ENCODE results near the gene ROBO2. TPM values are rescaled to one million over a fixed set of nuclear protein-coding genes. Genes with fewer than 3 reads are reported as not detected.

ROBO2 gene
- total RNA-seq, 1 donor from 2014 or later: 0.11 TPM

- DNase-seq (no peak), ATAC-seq (ENCODE audit: poor library complexity) (no peak)
- intact Hi-C loops (cut with DNase I): no loop called here
Measured at GRCh38 chr3:77562089-77562488, 522.2 kb downstream of the ROBO2 start.

GRCh38 chr3:77563012-77563411, 523.1 kb downstream of the ROBO2 start:
- ATAC-seq (ENCODE audit: poor library complexity) (no peak), DNase-seq (no peak)
- intact Hi-C loops (cut with DNase I): no loop called here

GRCh38 chr3:77566055-77566454, 526.2 kb downstream of the ROBO2 start:
- ATAC-seq (ENCODE audit: poor library complexity): no peak
- no peak for DNase-seq
- intact Hi-C loops (cut with DNase I): no loop called here

- ATAC-seq (ENCODE audit: poor library complexity) (no peak), DNase-seq (no peak)
- intact Hi-C loops (cut with DNase I): no loop called here
Measured at GRCh38 chr3:77571971-77572715, 532.2 kb downstream of the ROBO2 start.

GRCh38 chr3:77577264-77577663, 537.4 kb downstream of the ROBO2 start:
- DNase-seq: no peak
- intact Hi-C loops (cut with DNase I): no loop called here
- no peak for ATAC-seq (ENCODE audit: poor library complexity)

- intact Hi-C loops (cut with DNase I): no loop called here
- no peak for ATAC-seq (ENCODE audit: poor library complexity)
- no peak for DNase-seq
Measured at GRCh38 chr3:77586216-77586615, 546.3 kb downstream of the ROBO2 start.

GRCh38 chr3:77588863-77589262, 549.0 kb downstream of the ROBO2 start:
- no peak for DNase-seq
- ATAC-seq (ENCODE audit: poor library complexity): no peak
- intact Hi-C loops (cut with DNase I): no loop called here

GRCh38 chr3:77590191-77590590, 550.3 kb downstream of the ROBO2 start:
- intact Hi-C loops (cut with DNase I): no loop called here
- ATAC-seq (ENCODE audit: poor library complexity): no peak
- DNase-seq: no peak

- DNase-seq (no peak), ATAC-seq (ENCODE audit: poor library complexity) (no peak)
- intact Hi-C loops (cut with DNase I): no loop called here
Measured at GRCh38 chr3:77595371-77595870, 555.5 kb downstream of the ROBO2 start.

- intact Hi-C loops (cut with DNase I): no loop called here
- no peak for ATAC-seq (ENCODE audit: poor library complexity)
- DNase-seq: no peak
Measured at GRCh38 chr3:77599948-77600347, 560.0 kb downstream of the ROBO2 start.

- DNase-seq (no peak), ATAC-seq (ENCODE audit: poor library complexity) (no peak)
- intact Hi-C loops (cut with DNase I): no loop called here
Measured at GRCh38 chr3:77601823-77602415, 562.0 kb downstream of the ROBO2 start.

GRCh38 chr3:77602722-77603121, 562.8 kb downstream of the ROBO2 start:
- DNase-seq: no peak
- intact Hi-C loops (cut with DNase I): no loop called here
- no peak for ATAC-seq (ENCODE audit: poor library complexity)

GRCh38 chr3:77605308-77605707, 565.4 kb downstream of the ROBO2 start:
- DNase-seq: no peak
- intact Hi-C loops (cut with DNase I): no loop called here
- ATAC-seq (ENCODE audit: poor library complexity): no peak

- intact Hi-C loops (cut with DNase I): no loop called here
- no peak for DNase-seq
- no peak for ATAC-seq (ENCODE audit: poor library complexity)
Measured at GRCh38 chr3:77605865-77606264, 566.0 kb downstream of the ROBO2 start.

- ATAC-seq (ENCODE audit: poor library complexity): no peak
- no peak for DNase-seq
- intact Hi-C loops (cut with DNase I): no loop called here
Measured at GRCh38 chr3:77606372-77606771, 566.5 kb downstream of the ROBO2 start.

- ATAC-seq (ENCODE audit: poor library complexity) (no peak), DNase-seq (no peak)
- intact Hi-C loops (cut with DNase I): no loop called here
Measured at GRCh38 chr3:77618686-77619085, 578.8 kb downstream of the ROBO2 start.

GRCh38 chr3:77620009-77620408, 580.1 kb downstream of the ROBO2 start:
- intact Hi-C loops (cut with DNase I): no loop called here
- ATAC-seq (ENCODE audit: poor library complexity) (no peak), DNase-seq (no peak)

- ATAC-seq (ENCODE audit: poor library complexity): no peak
- intact Hi-C loops (cut with DNase I): no loop called here
- DNase-seq: no peak
Measured at GRCh38 chr3:77623500-77623899, 583.6 kb downstream of the ROBO2 start.

- no peak for DNase-seq
- ATAC-seq (ENCODE audit: poor library complexity): no peak
- intact Hi-C loops (cut with DNase I): no loop called here
Measured at GRCh38 chr3:77626157-77626556, 586.3 kb downstream of the ROBO2 start.

- intact Hi-C loops (cut with DNase I): no loop called here
- no peak for ATAC-seq (ENCODE audit: poor library complexity)
Measured at GRCh38 chr3:77648214-77648613, 608.3 kb downstream of the ROBO2 start.

More at GRCh38 chr3:77648214-77648613, 608.3 kb downstream of the ROBO2 start:
- no peak for DNase-seq
